ENCODE results near the gene BTN2A1.
"Not testable (repeated sequence)": the region's sequence is repeated elsewhere in the genome, so short reads cannot be mapped to it uniquely, and the experiment has no call there.

The BTN2A1 gene

DNA sequence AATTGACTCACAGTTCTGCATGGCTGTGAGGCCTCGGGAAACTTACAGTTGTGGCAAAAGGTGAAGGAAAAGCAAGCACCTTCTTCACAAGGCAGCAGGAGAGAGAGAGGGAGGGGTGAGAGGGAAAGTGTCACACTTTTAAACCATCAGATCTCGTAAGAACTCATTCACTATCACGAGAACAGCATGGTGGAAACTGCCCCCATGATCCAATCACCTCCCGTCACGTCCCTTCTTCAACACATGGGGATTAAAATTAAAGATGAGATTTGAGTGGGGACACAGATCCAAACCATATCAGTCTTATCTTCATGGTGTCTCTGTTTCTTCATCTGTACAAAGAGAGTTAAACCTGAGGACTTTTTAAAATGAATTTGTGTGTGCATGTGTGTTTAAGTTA, 28.6 kb downstream of the BTN2A1 start:
- no peak for DNase-seq (ENCODE audit: insufficient read length, low spot score)
- FAIRE-seq = no peak

DNA sequence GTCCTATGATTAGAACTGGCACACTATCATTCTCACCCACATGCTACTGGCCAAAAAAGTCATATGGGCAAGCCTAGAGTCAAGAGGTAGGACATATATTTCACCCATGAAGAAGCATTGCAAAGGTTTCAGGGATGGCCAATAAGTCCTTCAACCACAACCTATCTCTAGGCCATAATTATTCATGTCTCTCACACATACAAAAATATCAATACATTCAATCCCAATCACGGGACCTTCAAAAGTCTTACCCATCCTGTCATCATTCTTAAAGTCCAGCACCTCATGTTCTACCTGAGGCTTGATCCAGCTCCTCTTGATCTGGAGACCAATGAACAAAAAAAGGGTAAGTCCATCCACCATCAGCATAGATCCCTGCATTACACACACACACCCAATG, 29.7 kb downstream of the BTN2A1 start:
- no peak for FAIRE-seq
- no peak for DNase-seq (ENCODE audit: insufficient read length, low spot score)

GRCh38 chr6:26489996-26490964, 32.5 kb downstream of the BTN2A1 start:
- no peak for FAIRE-seq
- no peak for DNase-seq (ENCODE audit: insufficient read length, low spot score)

- no peak for DNase-seq (ENCODE audit: insufficient read length, low spot score)
- no peak for FAIRE-seq
Measured at GRCh38 chr6:26491604-26492003, 33.8 kb downstream of the BTN2A1 start.

GRCh38 chr6:26493258-26493657, 35.5 kb downstream of the BTN2A1 start:
- FAIRE-seq (peak; percentile 70), DNase-seq (ENCODE audit: insufficient read length, low spot score) (no peak)

DNA sequence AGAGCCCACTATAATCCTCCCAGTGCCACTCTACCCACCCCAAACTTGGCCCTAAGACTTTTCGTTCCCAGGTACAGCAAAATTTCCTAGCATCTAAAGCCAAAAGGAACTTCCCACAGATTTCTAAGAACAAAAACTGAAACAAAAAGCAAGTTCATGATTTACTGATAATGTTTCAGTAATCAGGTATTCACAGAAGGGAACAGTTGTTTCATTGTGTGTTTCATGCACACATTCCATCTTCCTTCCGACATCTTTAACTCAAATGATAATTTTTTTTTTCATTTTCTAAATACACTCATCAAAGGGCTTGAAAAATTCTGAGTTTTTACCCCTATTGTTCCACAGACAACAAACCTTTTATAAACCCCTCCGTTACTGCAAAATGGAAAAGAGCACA, 36.4 kb downstream of the BTN2A1 start:
- peak; percentile 56 for FAIRE-seq

GRCh38 chr6:26495281-26495680, 37.5 kb downstream of the BTN2A1 start:
- FAIRE-seq = no peak
- no peak for DNase-seq (ENCODE audit: insufficient read length, low spot score)

More for the DNA sequence above, 36.4 kb downstream of the BTN2A1 start:
- no peak for DNase-seq (ENCODE audit: insufficient read length, low spot score)

DNA sequence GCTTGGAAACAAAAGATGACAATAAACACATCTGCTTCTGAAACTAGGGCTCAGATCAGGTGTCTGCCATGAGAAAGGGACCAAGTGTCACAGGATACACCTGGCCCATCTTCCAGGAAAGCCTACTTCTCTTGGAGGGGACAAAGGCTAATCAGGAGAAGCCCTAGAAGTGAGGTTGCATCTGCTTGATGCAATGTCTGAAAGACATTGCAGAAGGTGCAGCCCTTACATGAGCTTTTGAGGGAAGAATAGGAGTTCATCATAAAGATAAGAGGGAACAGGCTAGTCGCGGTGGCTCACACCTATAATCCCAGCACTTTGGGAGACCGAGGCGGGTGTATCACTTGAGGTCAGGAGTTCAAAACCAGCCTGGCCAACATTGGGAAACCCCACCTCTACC, 39.9 kb downstream of the BTN2A1 start:
- no peak for FAIRE-seq
- DNase-seq (ENCODE audit: insufficient read length, low spot score) = no peak

DNA sequence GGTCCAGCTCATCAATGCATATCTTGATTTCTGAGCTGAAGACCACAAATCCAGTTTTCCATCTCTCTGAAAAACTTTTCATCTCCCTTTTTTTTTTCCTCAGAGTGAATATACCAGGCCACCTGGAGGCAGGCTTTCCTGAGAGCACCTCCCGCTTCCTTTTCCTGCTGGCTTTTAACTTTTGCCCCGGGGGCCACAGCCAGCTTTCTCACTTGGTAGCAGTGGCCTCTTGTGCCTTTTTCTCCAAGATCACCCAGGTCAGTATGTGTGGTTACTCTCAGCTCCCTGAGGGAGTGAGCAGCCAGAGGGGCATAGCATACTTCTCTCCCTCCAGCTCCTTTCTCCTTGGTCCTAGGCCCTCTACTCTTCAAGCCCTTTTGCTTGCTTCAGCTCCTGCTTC, 42.3 kb downstream of the BTN2A1 start, which contains the start of gene BTN1A1:
Gene BTN1A1, plus strand, starts transcription at position 202 of the 400 bp plus-strand sequence. CDS start 984 bp downstream, outside the sequence.
- DNase-seq (ENCODE audit: insufficient read length, low spot score) (no peak), FAIRE-seq (no peak)

DNA sequence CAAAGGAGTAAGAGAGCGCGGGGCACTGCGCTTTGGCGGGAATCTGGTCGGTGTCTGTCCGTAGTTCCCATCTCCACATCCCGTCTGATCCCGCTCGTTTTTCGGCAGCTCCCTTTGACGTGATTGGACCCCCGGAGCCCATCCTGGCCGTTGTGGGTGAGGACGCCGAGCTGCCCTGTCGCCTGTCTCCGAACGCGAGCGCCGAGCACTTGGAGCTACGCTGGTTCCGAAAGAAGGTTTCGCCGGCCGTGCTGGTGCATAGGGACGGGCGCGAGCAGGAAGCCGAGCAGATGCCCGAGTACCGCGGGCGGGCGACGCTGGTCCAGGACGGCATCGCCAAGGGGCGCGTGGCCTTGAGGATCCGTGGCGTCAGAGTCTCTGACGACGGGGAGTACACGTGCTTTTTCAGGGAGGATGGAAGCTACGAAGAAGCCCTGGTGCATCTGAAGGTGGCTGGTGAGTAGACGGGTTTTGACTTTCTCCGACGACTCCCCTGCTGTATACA, 43.8 kb downstream of the BTN2A1 start:
- peak; percentile 73 for FAIRE-seq

GRCh38 chr6:26502165-26502564, 44.4 kb downstream of the BTN2A1 start:
- FAIRE-seq (peak; percentile 79), DNase-seq (ENCODE audit: insufficient read length, low spot score) (no peak)

More for the DNA sequence above, 43.8 kb downstream of the BTN2A1 start:
- peak; percentile 13 for DNase-seq (ENCODE audit: insufficient read length, low spot score)

- FAIRE-seq (no peak), DNase-seq (ENCODE audit: insufficient read length, low spot score) (no peak)
Measured at GRCh38 chr6:26502626-26503025, 44.9 kb downstream of the BTN2A1 start.

GRCh38 chr6:26507658-26508057, 49.9 kb downstream of the BTN2A1 start:
- DNase-seq (ENCODE audit: insufficient read length, low spot score) (no peak), FAIRE-seq (no peak)

GRCh38 chr6:26511033-26511432, 53.3 kb downstream of the BTN2A1 start:
- DNase-seq (ENCODE audit: insufficient read length, low spot score); FAIRE-seq: not testable (repeated sequence)

DNA sequence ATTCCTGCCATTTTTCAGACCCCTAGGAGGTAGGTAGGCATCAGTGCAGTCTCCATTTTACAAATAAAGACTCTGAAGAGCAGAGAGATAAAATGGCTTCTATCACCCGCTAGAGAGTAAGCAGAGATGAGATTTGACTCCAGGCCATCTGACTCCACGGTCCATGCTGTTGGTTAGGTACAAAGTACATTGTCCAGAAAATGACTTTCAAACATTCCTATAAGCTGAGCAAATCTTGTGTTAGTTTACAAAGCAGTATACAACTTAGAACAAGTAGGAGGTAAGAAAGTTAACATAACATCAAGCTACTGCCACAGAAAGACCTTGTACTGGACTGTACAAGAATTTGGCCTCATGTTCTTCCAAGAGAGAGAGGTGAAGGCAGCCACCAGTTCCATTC, 57.2 kb downstream of the BTN2A1 start:
- FAIRE-seq (no peak), DNase-seq (ENCODE audit: insufficient read length, low spot score) (no peak)

- FAIRE-seq = no peak
- DNase-seq (ENCODE audit: insufficient read length, low spot score) = no peak
Measured at GRCh38 chr6:26516481-26517427, 59.0 kb downstream of the BTN2A1 start.
